ENCODE measurements around the gene ZNF326. TPM values are rescaled to one million over a fixed set of nuclear protein-coding genes. Genes with fewer than 3 reads are reported as not detected.

The ZNF326 gene
- total and polyA plus RNA-seq, 2 of the 8 experiments (the other 6 are each of a cell fraction or from before 2014, with no cell fraction given): 12.2 to 30.6 TPM

- peak; percentile 3 to 95; a peak in 1 of 4 replicates for TF ChIP-seq HDAC2 (IDR thresholded peaks at IDR 0.05; ENCODE audit: borderline replicate concordance in 1 of 2, low read depth in 2 of 2, low read length in 2 of 2)
- TF ChIP-seq JUN (IDR thresholded peaks at IDR 0.05; ENCODE audit: low read depth, low read length): no peak
- TF ChIP-seq TCF12 (IDR thresholded peaks at IDR 0.05; ENCODE audit: low read depth, low read length): 0 out of 2 replicates have a peak, but pooled peaks have one; percentile 4
- TF ChIP-seq ZNF274 (IDR thresholded peaks at IDR 0.05; ENCODE audit: borderline replicate concordance, extremely low read depth, low read length): no peak
- TF ChIP-seq BCL11A (IDR thresholded peaks at IDR 0.05; ENCODE audit: low read depth in 2 of 2, low read length in 2 of 2): no peak
- TF ChIP-seq JUND (IDR thresholded peaks at IDR 0.05; ENCODE audit: low read length): 0 out of 2 replicates have a peak, but pooled peaks have one; percentile 2
- no peak for TF ChIP-seq FOSL1 (IDR thresholded peaks at IDR 0.05; ENCODE audit: insufficient read depth, low read depth, low read length)
- TF ChIP-seq ATF2 (IDR thresholded peaks at IDR 0.05; ENCODE audit: low read length): no peak
- TF ChIP-seq POLR2AphosphoS5 (IDR thresholded peaks at IDR 0.05; ENCODE audit: low read depth, low read length): peak; percentile 94
- TF ChIP-seq EZH2 (IDR thresholded peaks at IDR 0.05; ENCODE audit: low read depth, low read length, severe bottlenecking): no peak
- TF ChIP-seq NRF1 (IDR thresholded peaks at IDR 0.05; ENCODE audit: low read depth, low read length): 0 out of 2 replicates have a peak, but pooled peaks have one; percentile 4
- TF ChIP-seq NANOG (IDR thresholded peaks at IDR 0.05; ENCODE audit: insufficient read depth, low read depth, low read length, poor library complexity, severe bottlenecking): no peak
- peak; percentile 94; the same call in 1 of the 2 replicates for TF ChIP-seq RBBP5 (IDR thresholded peaks at IDR 0.05; ENCODE audit: borderline replicate concordance, low read depth, low read length)
These were observed at the start of gene ZNF326 (continued) for GRCh38 chr1:89994805-89995597.

Data from H1 (cell line).